Measurements from ENCODE around the gene RIPOR2. TPM values are rescaled to one million over a fixed set of nuclear protein-coding genes. Genes with fewer than 3 reads are reported as not detected.

RIPOR2 gene
- total and polyA plus RNA-seq, 2 experiments from 2014 or later: 9.5 to 22.5 TPM

GRCh38 chr6:24943774-24944173 lies 8.0 kb upstream of the RIPOR2 start (continued):
- TF ChIP-seq ETS1 (IDR thresholded peaks at IDR 0.05) (no peak), STAT1 (IDR thresholded peaks at IDR 0.05; ENCODE audit: unreplicated experiment) (no peak), NANOG (IDR thresholded peaks at IDR 0.05; ENCODE audit: borderline replicate concordance) (no peak)

- H4K20me1 ChIP-seq (replicated peaks; ENCODE audit: insufficient read depth): no peaks in the 10 kb centered on the region
- H3K4me2 ChIP-seq: no peak overlapping the region
- ATAC-seq (no peak), DNase-seq (ENCODE audit: low spot score) (no peak)
- peaks cover 14% of the 10 kb centered on the region for H3K9me3 Mint-ChIP-seq
- H3K4me1 Mint-ChIP-seq: peaks cover 24% of the 10 kb centered on the region
- H3K27me3 ChIP-seq (ENCODE audit: insufficient read depth): no peaks in the 10 kb centered on the region
- H2AFZ ChIP-seq: peak overlapping the region; percentile 24; the same call in 1 of the 2 replicates
- no peaks in the 10 kb centered on the region for H3F3A ChIP-seq (replicated peaks; ENCODE audit: low read depth)
- H3K27ac Mint-ChIP-seq: no peak overlapping the region
- peaks cover 9% of the 10 kb centered on the region for H3K4me1 ChIP-seq (ENCODE audit: insufficient read depth)
- H3K27me3 Mint-ChIP-seq (ENCODE audit: insufficient read depth, low read depth, poor library complexity): peaks cover 2% of the 10 kb centered on the region
- no peaks in the 10 kb centered on the region for H3K79me2 ChIP-seq (replicated peaks; ENCODE audit: insufficient read depth)
- H3K4me3 ChIP-seq: no peak overlapping the region
- H3K36me3 Mint-ChIP-seq (ENCODE audit: low read depth): peaks cover 14% of the 10 kb centered on the region; the same call in 2 of the 3 replicates
- H3K36me3 ChIP-seq (ENCODE audit: insufficient read depth): no peaks in the 10 kb centered on the region; the same call in 1 of the 2 replicates
- H3K27ac ChIP-seq (ENCODE audit: low read depth): no peak overlapping the region
- TF ChIP-seq ZNF331 (CRISPR knock-in tag; IDR thresholded peaks at IDR 0.05; ENCODE audit: low read depth) (no peak), REST (IDR thresholded peaks at IDR 0.05; ENCODE audit: unreplicated experiment) (no peak), ZNF462 (CRISPR knock-in tag; IDR thresholded peaks at IDR 0.05) (no peak), EZH2 (IDR thresholded peaks at IDR 0.05; ENCODE audit: low read depth, unreplicated experiment) (no peak), CREB1 (CRISPR knock-in tag; IDR thresholded peaks at IDR 0.05; ENCODE audit: low read depth) (no peak)
- no peak overlapping the region for H3K4me3 Mint-ChIP-seq
- H3K9me2 ChIP-seq (ENCODE audit: insufficient read depth): no peaks in the 10 kb centered on the region
Observed at GRCh38 chr6:24940311-24940917, 4.7 kb upstream of the RIPOR2 start.

All from GM23338 (cell line).